ENCODE measurements around the gene TBC1D4. TPM values are rescaled to one million over a fixed set of nuclear protein-coding genes. Genes with fewer than 3 reads are reported as not detected.

TBC1D4 gene
- total RNA-seq, 2 experiments from 2014 or later = 37.4 to 42.0 TPM

DNA sequence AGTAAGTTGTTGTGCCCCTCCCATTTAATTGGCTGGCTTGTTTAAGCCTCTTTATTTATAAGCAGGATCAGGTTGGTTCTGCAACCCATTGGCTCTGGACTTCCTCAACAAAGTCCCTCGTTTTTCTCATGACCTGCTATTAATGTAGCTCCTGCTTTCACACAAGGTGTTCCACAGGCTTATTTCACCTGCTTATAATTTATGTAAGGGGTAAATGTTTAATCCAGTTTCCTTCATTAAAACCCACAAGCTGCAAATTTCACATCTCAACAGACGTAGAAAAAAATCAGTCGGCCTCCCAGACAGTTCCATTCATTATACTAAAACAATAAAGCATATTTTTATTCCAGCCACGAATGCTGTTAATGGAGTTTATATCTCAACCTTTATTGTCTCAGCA, 86.1 kb downstream of the TBC1D4 start:
- Mint-ChIP-seq H3K27ac (no peak overlapping the region), H3K4me3 (no peak overlapping the region), H3K27me3 (peaks cover 2% of the 10 kb centered on the region), H3K36me3 (ENCODE audit: low read depth) (no peaks in the 10 kb centered on the region), H3K9me3 (peaks cover 2% of the 10 kb centered on the region), H3K4me1 (ENCODE audit: low read depth) (no peaks in the 10 kb centered on the region)
- TF ChIP-seq, protein P1, sequence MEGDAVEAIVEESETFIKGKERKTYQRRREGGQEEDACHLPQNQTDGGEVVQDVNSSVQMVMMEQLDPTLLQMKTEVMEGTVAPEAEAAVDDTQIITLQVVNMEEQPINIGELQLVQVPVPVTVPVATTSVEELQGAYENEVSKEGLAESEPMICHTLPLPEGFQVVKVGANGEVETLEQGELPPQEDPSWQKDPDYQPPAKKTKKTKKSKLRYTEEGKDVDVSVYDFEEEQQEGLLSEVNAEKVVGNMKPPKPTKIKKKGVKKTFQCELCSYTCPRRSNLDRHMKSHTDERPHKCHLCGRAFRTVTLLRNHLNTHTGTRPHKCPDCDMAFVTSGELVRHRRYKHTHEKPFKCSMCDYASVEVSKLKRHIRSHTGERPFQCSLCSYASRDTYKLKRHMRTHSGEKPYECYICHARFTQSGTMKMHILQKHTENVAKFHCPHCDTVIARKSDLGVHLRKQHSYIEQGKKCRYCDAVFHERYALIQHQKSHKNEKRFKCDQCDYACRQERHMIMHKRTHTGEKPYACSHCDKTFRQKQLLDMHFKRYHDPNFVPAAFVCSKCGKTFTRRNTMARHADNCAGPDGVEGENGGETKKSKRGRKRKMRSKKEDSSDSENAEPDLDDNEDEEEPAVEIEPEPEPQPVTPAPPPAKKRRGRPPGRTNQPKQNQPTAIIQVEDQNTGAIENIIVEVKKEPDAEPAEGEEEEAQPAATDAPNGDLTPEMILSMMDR (IDR thresholded peaks at IDR 0.05) = no peak
- ATAC-seq (ENCODE audit: poor library complexity) (no peak), DNase-seq (no peak)
- H3K27ac ChIP-seq (ENCODE audit: low read depth in 1 of 2, low read length in 2 of 2) = no peak overlapping the region
- H3K9me3 ChIP-seq (ENCODE audit: control insufficient read depth in 1 of 2, insufficient read depth in 1 of 2, low read length in 2 of 2) = peaks cover 0 to 4% of the 10 kb centered on the region in 2 experiments
- no peaks in the 10 kb centered on the region for H3K36me3 ChIP-seq (ENCODE audit: insufficient read depth, low read length)
- CTCF ChIA-PET = no interaction called here
- intact Hi-C loops (cut with DNase I, micrococcal nuclease) = no loop called here
- H3K4me3 ChIP-seq (ENCODE audit: low read length) = no peak overlapping the region
- no peaks in the 10 kb centered on the region for H3K27me3 ChIP-seq (ENCODE audit: control insufficient read depth in 1 of 2, insufficient read depth in 2 of 2, low read length in 2 of 2)
- POLR2A ChIA-PET = no interaction called here
- H3K4me1 ChIP-seq (ENCODE audit: insufficient read depth, low read length) = no peaks in the 10 kb centered on the region

DNA sequence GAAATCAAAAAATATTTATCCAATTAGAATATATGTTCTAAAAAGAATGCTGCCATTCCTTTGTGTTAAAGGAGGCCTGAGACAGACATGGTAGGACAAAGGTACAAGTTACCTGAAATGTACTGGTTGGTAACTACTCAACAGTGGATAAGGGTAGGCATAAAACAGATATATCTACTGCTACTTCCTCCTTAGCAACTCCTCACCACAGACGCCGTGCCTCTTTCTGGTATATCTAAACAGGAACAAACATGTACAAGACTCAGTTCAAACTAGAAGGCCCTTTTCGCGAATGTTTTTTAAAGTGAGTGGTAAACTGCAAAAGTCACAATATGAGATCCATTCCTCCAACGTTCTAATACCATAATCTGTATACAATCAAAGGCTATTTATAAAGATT, 86.9 kb downstream of the TBC1D4 start:
- CTCF ChIA-PET = no interaction called here
- H3K27me3 ChIP-seq (ENCODE audit: control insufficient read depth in 1 of 2, insufficient read depth in 2 of 2, low read length in 2 of 2) = no peaks in the 10 kb centered on the region
- Mint-ChIP-seq H3K4me1 (ENCODE audit: low read depth) (no peaks in the 10 kb centered on the region), H3K27me3 (no peaks in the 10 kb centered on the region), H3K36me3 (ENCODE audit: low read depth) (no peaks in the 10 kb centered on the region), H3K27ac (no peak overlapping the region), H3K4me3 (no peak overlapping the region), H3K9me3 (peaks cover 2% of the 10 kb centered on the region)
- H3K36me3 ChIP-seq (ENCODE audit: insufficient read depth, low read length) = no peaks in the 10 kb centered on the region
- DNase-seq (peak in 3 of 14 experiments; percentile 4 to 8 (median 6)), ATAC-seq (ENCODE audit: poor library complexity) (no peak)
- intact Hi-C loops (cut with DNase I, micrococcal nuclease) = no loop called here
- no peak overlapping the region for H3K4me3 ChIP-seq (ENCODE audit: low read length)
- H3K9me3 ChIP-seq (ENCODE audit: control insufficient read depth in 1 of 2, insufficient read depth in 1 of 2, low read length in 2 of 2) = peaks cover 0 to 4% of the 10 kb centered on the region in 2 experiments
- H3K4me1 ChIP-seq (ENCODE audit: insufficient read depth, low read length) = no peaks in the 10 kb centered on the region
- TF ChIP-seq, protein P1 (IDR thresholded peaks at IDR 0.05) = no peak
- POLR2A ChIA-PET = no interaction called here
- H3K27ac ChIP-seq (ENCODE audit: low read depth in 1 of 2, low read length in 2 of 2) = no peak overlapping the region

DNA sequence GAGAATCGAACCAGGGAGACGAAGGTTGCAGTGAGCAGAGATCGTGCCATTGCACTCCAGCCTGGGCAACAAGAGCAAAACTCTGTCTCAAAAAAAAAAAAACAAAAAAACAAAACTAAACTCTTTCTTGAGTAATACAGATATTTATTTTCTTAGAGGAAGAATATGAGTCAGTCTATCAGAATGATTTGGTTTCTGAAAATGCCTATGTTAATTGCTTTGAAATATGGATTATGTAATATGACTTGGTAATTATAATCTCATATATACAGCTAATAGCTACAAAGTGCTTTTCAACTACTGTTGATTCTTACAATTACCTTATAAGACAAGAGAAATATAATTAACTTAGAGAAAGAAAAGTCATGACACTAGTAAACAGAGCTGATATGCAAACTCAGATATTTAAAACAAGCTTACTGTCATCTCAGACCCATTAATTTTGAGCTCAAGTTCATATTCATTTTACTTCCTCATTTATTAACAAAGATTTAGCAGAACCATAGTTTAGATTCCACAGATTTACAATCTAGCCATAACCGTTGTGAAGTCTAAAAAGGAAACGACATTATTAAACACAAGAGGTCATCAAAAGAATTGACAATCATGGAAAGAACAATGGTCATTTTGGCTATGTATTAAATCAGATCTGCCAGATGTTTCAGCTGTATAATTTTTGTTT, 88.0 kb downstream of the TBC1D4 start:
- Histone ChIP-seq H3K27ac (ENCODE audit: low read depth in 1 of 2, low read length in 2 of 2) (no peak overlapping the region), H3K4me3 (ENCODE audit: low read length) (no peak overlapping the region), H3K27me3 (ENCODE audit: control insufficient read depth in 1 of 2, insufficient read depth in 2 of 2, low read length in 2 of 2) (no peaks in the 10 kb centered on the region), H3K36me3 (ENCODE audit: insufficient read depth, low read length) (no peaks in the 10 kb centered on the region), H3K4me1 (ENCODE audit: insufficient read depth, low read length) (no peaks in the 10 kb centered on the region), H3K9me3 (ENCODE audit: control insufficient read depth in 1 of 2, insufficient read depth in 1 of 2, low read length in 2 of 2) (peaks cover 0 to 3% of the 10 kb centered on the region in 2 experiments)
- Mint-ChIP-seq H3K36me3 (ENCODE audit: low read depth) (no peaks in the 10 kb centered on the region), H3K27me3 (no peaks in the 10 kb centered on the region), H3K4me1 (ENCODE audit: low read depth) (no peaks in the 10 kb centered on the region), H3K4me3 (no peak overlapping the region), H3K27ac (no peak overlapping the region), H3K9me3 (peaks cover 2% of the 10 kb centered on the region)
- no peak for ATAC-seq (ENCODE audit: poor library complexity)
- intact Hi-C loops (cut with DNase I, micrococcal nuclease) = no loop called here
- TF ChIP-seq, protein P1 (IDR thresholded peaks at IDR 0.05) = no peak
- CTCF ChIA-PET = no interaction called here
- POLR2A ChIA-PET = no interaction called here
- no peak for DNase-seq

All from CD4-positive, alpha-beta T cell (primary cell).